Measurements from ENCODE around the gene VAT1L.

GRCh38 chr16:77918809-77919707 lies 130.7 kb downstream of the VAT1L start:
- TF ChIP-seq CTCF (IDR thresholded peaks at IDR 0.05), result no peak
- TF ChIP-seq POLR2A (IDR thresholded peaks at IDR 0.05), result no peak

Measured in adrenal gland (tissue), 5 donors.